GM12801 (cell line): Measurements from ENCODE around the gene LGI1.

Experiments used
- CTCF ChIP-seq: IDR thresholded peaks from one replicate; pipeline ENCODE4 v1.5.1; 2011; ENCODE audit warnings: control low read depth; ENCODE audit not compliant: insufficient read length; ENCODE audit errors: extremely low read depth

The LGI1 gene

GRCh38 chr10:93755443-93756116 is 2.2 kb upstream of the LGI1 start:
- TF ChIP-seq CTCF, result no peak

GRCh38 chr10:93756118-93756517 is 1.6 kb upstream of the LGI1 start:
- no peak for TF ChIP-seq CTCF

GRCh38 chr10:93757136-93757535 is 600 bp upstream of the LGI1 start:
- no peak for TF ChIP-seq CTCF

GRCh38 chr10:93758508-93758885 is 761 bp downstream of the LGI1 start:
- no peak for TF ChIP-seq CTCF

GRCh38 chr10:93758891-93759410 is 1.2 kb downstream of the LGI1 start:
- TF ChIP-seq CTCF, result no peak

GRCh38 chr10:93760490-93760889 is 2.8 kb downstream of the LGI1 start:
- no peak for TF ChIP-seq CTCF

GRCh38 chr10:93762979-93763391 is 5.2 kb downstream of the LGI1 start:
- no peak for TF ChIP-seq CTCF

GRCh38 chr10:93766918-93767317 is 9.2 kb downstream of the LGI1 start:
- no peak for TF ChIP-seq CTCF
